ENCODE results near the gene GLIPR1L1.

GRCh38 chr12:75374971-75375370, 40.5 kb downstream of the GLIPR1L1 start:
- no peak for TF ChIP-seq CTCF (IDR thresholded peaks at IDR 0.05)
- no peak for TF ChIP-seq ZFX (IDR thresholded peaks at IDR 0.05; ENCODE audit: borderline replicate concordance)

Measured in 22Rv1 (cell line).